PC-9 (cell line): ENCODE data around the gene ATXN1. TPM values are rescaled to one million over a fixed set of nuclear protein-coding genes. Genes with fewer than 3 reads are reported as not detected.

ENCODE experiments used
- BruUV-seq: library from RNA; stranded (reverse); fragments of 400-500 nt; replicated peaks from 2 replicates; lab custom pipeline; 2021; lab: Mats Ljungman, UMichigan
- CTCF ChIA-PET: fragments of 300-600 bp; sonication (Branson Sonifier 250); formaldehyde crosslinking; loops from one replicate; lab custom pipeline; 2022; ENCODE audit warnings: antibody characterized with exemption; lab: Charles Lee
- POLR2A ChIA-PET: fragments of 300-600 bp; sonication (Branson Sonifier 250); formaldehyde crosslinking; loops from one replicate; lab custom pipeline; 2022; ENCODE audit warnings: antibody characterized with exemption; ENCODE audit not compliant: unreplicated experiment; lab: Charles Lee
- DNase-seq, 2 experiments: peaks; one replicate each; pipeline versions ENCODE4 v3.0.0 to v3.0.0-alpha.2; 2015 to 2022; ENCODE audit warnings: mixed read lengths in 1 of 2
- H2AFZ ChIP-seq: fragments of 200-600 bp; sonication (generic); 2 replicates; pipeline ENCODE4 v1.8.1; 2017; ENCODE audit warnings: antibody characterized with exemption
- H3F3A ChIP-seq: fragments of 200-600 bp; sonication (generic); 2 replicates; pipeline ENCODE4 v1.8.1; 2017; ENCODE audit warnings: antibody characterized with exemption, mild to moderate bottlenecking, low read depth; ENCODE audit not compliant: insufficient read depth
- H3K27ac ChIP-seq: fragments of 200-600 bp; sonication (generic); 2 replicates; pipeline ENCODE4 v1.6.1; 2016; ENCODE audit warnings: mixed run types
- H3K27me3 ChIP-seq: fragments of 200-600 bp; sonication (generic); 2 replicates; pipeline ENCODE4 v1.6.1; 2016; ENCODE audit warnings: low read depth, mixed run types; ENCODE audit not compliant: insufficient read depth
- H3K36me3 ChIP-seq: fragments of 200-600 bp; sonication (generic); 2 replicates; pipeline ENCODE4 v1.6.1; 2016; ENCODE audit warnings: low read depth, mixed run types
- H3K4me1 ChIP-seq: fragments of 200-600 bp; sonication (generic); replicated peaks from 2 replicates; pipeline ENCODE4 v1.6.1; 2016; ENCODE audit warnings: mixed run types; ENCODE audit not compliant: insufficient read depth
- H3K4me2 ChIP-seq: fragments of 200-600 bp; sonication (generic); 2 replicates; pipeline ENCODE4 v1.6.1; 2017; ENCODE audit warnings: mixed run types
- H3K4me3 ChIP-seq: fragments of 200-600 bp; sonication (generic); 2 replicates; pipeline ENCODE4 v1.6.1; 2016; ENCODE audit warnings: mixed run types
- H3K79me2 ChIP-seq: fragments of 200-600 bp; sonication (generic); 2 replicates; pipeline ENCODE4 v1.6.1; 2017; ENCODE audit warnings: low read depth, mixed run types
- H3K9me2 ChIP-seq: fragments of 200-600 bp; sonication (generic); 2 replicates; pipeline ENCODE4 v1.8.1; 2017; ENCODE audit warnings: mild to moderate bottlenecking; ENCODE audit not compliant: insufficient read depth
- H3K9me3 ChIP-seq: fragments of 200-600 bp; sonication (generic); 2 replicates; pipeline ENCODE4 v1.8.1; 2016; ENCODE audit warnings: low read depth; ENCODE audit not compliant: insufficient read depth
- H4K20me1 ChIP-seq: fragments of 200-600 bp; sonication (generic); 2 replicates; pipeline ENCODE4 v1.8.1; 2017; ENCODE audit not compliant: insufficient read depth
- CTCF ChIP-seq: fragments of 200-600 bp; sonication (generic); conservative IDR thresholded peaks from 2 replicates; pipeline ENCODE4 v1.6.1; 2017; ENCODE audit warnings: mixed run types, antibody characterized with exemption, mild to moderate bottlenecking, moderate library complexity
- EZH2 ChIP-seq: fragments of 200-600 bp; sonication (generic); IDR thresholded peaks from 2 replicates; pipeline ENCODE4 v1.8.0; 2017; ENCODE audit warnings: antibody characterized with exemption, low read depth
- intact Hi-C: fragments of 100-400 bp; cut with micrococcal nuclease; formaldehyde crosslinking; loops from one replicate; pipeline ENCODE4 v1.10.0; 2022; ENCODE audit not compliant: unreplicated experiment
- total RNA-seq: library from RNA; stranded (reverse); gene quantifications from 2 replicates; pipeline ENCODE4 v1.2.3, GENCODE V29; 2021

Gene ATXN1
- total RNA-seq, 1 experiment from 2014 or later: 42.7 TPM

DNA sequence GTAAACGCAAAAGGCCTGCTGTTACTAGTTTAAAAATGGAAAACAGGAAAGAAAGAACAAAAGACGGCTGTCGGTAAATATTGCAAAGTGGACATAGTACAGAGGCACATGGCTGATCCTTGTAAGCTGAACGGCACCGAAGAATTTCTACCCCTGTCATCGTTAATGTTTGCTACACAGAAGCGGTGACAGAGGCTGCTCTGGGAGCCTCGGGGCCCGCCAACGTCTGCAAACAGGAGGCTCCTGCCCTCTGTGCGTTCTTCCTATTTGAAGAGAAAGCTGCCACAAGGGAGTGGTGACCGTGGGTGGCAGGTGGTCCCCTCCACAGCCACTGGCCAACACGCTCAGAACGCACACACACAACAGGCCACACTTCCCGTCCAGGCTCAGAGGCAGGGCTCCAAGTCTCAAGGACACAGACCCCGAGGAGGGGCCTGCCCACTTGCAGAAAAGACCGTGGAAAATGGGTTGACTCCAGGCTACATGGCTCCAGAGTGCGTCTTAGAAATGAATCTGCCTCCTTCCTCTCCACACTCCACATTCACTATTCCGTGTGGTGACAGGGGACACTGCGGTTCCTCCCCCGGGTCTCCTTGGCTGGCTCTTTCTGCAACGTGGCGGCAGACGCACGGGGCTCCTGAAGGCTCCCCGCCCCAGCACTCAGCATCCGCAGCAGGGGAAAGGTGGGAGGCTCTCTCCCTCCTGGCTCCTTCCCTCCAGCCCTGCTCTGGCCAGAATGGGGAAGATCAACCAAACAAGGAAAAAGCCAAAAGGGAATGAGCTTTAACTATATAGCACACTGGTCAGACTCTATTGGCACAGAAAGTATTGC lies 458.3 kb downstream of the ATXN1 start:
- H2AFZ ChIP-seq: no peak overlapping the region
- no TSS peak for BruUV-seq
- POLR2A ChIA-PET: no interaction called here

GRCh38 chr6:16301511-16301910 lies 459.7 kb downstream of the ATXN1 start:
- CTCF ChIA-PET: no interaction called here

More for the DNA sequence above, 458.3 kb downstream of the ATXN1 start:
- H3K36me3 ChIP-seq: no peaks in the 10 kb centered on the region
- intact Hi-C loops: no loop called here
- no peak for TF ChIP-seq EZH2
- TF ChIP-seq CTCF: no peak
- no peak for DNase-seq
- no peaks in the 10 kb centered on the region for H3K4me1 ChIP-seq
- no peaks in the 10 kb centered on the region for H3K9me2 ChIP-seq
- no peaks in the 10 kb centered on the region for H3K9me3 ChIP-seq
- CTCF ChIA-PET: no interaction called here
- H3K79me2 ChIP-seq: no peaks in the 10 kb centered on the region
- H3K4me2 ChIP-seq: no peak overlapping the region
- no peak overlapping the region for H3K4me3 ChIP-seq
- no peaks in the 10 kb centered on the region for H3F3A ChIP-seq
- no peak overlapping the region for H3K27ac ChIP-seq
- no peaks in the 10 kb centered on the region for H4K20me1 ChIP-seq
- H3K27me3 ChIP-seq: no peaks in the 10 kb centered on the region

DNA sequence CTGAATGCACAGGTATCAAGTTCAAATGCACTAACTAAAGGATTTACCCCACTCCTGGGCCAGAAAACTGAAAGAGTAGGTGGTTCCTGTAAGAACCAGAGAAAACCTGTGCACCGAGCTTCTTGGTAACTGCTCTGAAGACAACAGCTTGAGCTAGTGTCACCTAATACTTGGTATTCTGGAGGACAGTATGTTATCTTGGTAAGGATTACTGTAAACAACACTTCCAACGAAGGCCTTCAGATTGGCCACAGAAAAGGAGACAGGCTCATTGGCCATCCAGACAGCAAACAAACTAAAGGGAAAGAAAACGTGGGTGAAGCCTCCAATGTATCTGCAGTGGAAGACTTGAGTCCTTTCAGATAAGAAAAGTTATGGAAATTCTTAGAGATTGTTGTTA lies 461.4 kb downstream of the ATXN1 start:
- DNase-seq: no peak
- no peaks in the 10 kb centered on the region for H3K9me3 ChIP-seq
- POLR2A ChIA-PET: no interaction called here
- H3K27ac ChIP-seq: no peak overlapping the region
- no peaks in the 10 kb centered on the region for H3F3A ChIP-seq
- H3K79me2 ChIP-seq: no peaks in the 10 kb centered on the region
- H3K36me3 ChIP-seq: no peaks in the 10 kb centered on the region
- no peaks in the 10 kb centered on the region for H3K4me1 ChIP-seq
- no peaks in the 10 kb centered on the region for H4K20me1 ChIP-seq
- intact Hi-C loops: no loop called here
- no peaks in the 10 kb centered on the region for H3K27me3 ChIP-seq
- CTCF ChIA-PET: no interaction called here
- no peak overlapping the region for H2AFZ ChIP-seq
- no peak overlapping the region for H3K4me3 ChIP-seq
- no peaks in the 10 kb centered on the region for H3K9me2 ChIP-seq
- no TSS peak for BruUV-seq
- H3K4me2 ChIP-seq: no peak overlapping the region
- TF ChIP-seq EZH2 (no peak), CTCF (no peak)

More at GRCh38 chr6:16301511-16301910, 459.7 kb downstream of the ATXN1 start:
- Histone ChIP-seq H3K4me2 (no peak overlapping the region), H3K79me2 (no peaks in the 10 kb centered on the region), H3K4me1 (no peaks in the 10 kb centered on the region), H3K36me3 (no peaks in the 10 kb centered on the region), H3K9me2 (no peaks in the 10 kb centered on the region), H2AFZ (no peak overlapping the region), H3F3A (no peaks in the 10 kb centered on the region), H3K27me3 (no peaks in the 10 kb centered on the region), H3K9me3 (no peaks in the 10 kb centered on the region), H4K20me1 (no peaks in the 10 kb centered on the region), H3K27ac (no peak overlapping the region), H3K4me3 (no peak overlapping the region)
- intact Hi-C loops: no loop called here
- BruUV-seq: no TSS peak
- POLR2A ChIA-PET: no interaction called here
- TF ChIP-seq CTCF: no peak
- no peak for TF ChIP-seq EZH2
- DNase-seq: no peak
